Lung (tissue), 12 donors: ENCODE measurements around the gene FYB1. TPM values are rescaled to one million over a fixed set of nuclear protein-coding genes. Genes with fewer than 3 reads are reported as not detected.

ENCODE experiments used
- ATAC-seq: fragments of 200-7000 bp; cut with Tn5 transposase; one replicate; pipeline ENCODE4 v1.9.1; 2020; ENCODE audit warnings: moderate number of reproducible peaks; ENCODE audit not compliant: insufficient read depth, low FRiP score
- DNase-seq, 3 donors: peaks; one replicate each; pipeline ENCODE4 v3.0.0-alpha.2; 2013 to 2017
- H3K27ac ChIP-seq, 2 donors: one replicate each; pipeline ENCODE4 v1.5.1; 2013; ENCODE audit warnings: mild to moderate bottlenecking in 2 of 2, moderate library complexity in 2 of 2, control low read depth in 1 of 2, inconsistent platforms in 1 of 2, low read depth in 1 of 2, low read length in 1 of 2
- H3K27me3 ChIP-seq, 3 donors: one replicate each; pipeline ENCODE4 v1.5.1; 2013; ENCODE audit warnings: low read length in 2 of 3; ENCODE audit not compliant: control insufficient read depth in 3 of 3, insufficient read depth in 3 of 3
- H3K36me3 ChIP-seq, 4 donors: one replicate each; pipeline ENCODE4 v1.5.1; 2013; ENCODE audit warnings: low read length in 4 of 4, mild to moderate bottlenecking in 1 of 4, moderate library complexity in 1 of 4; ENCODE audit not compliant: control insufficient read depth in 4 of 4, insufficient read depth in 4 of 4
- H3K4me1 ChIP-seq, 5 donors: one replicate each; pipeline ENCODE4 v1.5.1; 2013; ENCODE audit warnings: low read length in 5 of 5, mild to moderate bottlenecking in 2 of 5, moderate library complexity in 1 of 5; ENCODE audit not compliant: control insufficient read depth in 5 of 5, insufficient read depth in 5 of 5
- H3K4me3 ChIP-seq: one replicate; pipeline ENCODE4 v1.5.1; 2013; ENCODE audit warnings: mild to moderate bottlenecking, control low read depth, moderate library complexity
- H3K9ac ChIP-seq, 2 donors: one replicate each; pipeline ENCODE4 v1.5.1; 2013; ENCODE audit warnings: low read length in 2 of 2, control low read depth in 1 of 2; ENCODE audit not compliant: insufficient read depth in 1 of 2
- H3K9me3 ChIP-seq, 4 donors: one replicate each; pipeline ENCODE4 v1.5.1; 2013; ENCODE audit warnings: low read length in 3 of 4, mild to moderate bottlenecking in 1 of 4, moderate library complexity in 1 of 4; ENCODE audit not compliant: control insufficient read depth in 4 of 4, insufficient read depth in 3 of 4
- WGBS, 2 donors: extraction: QIAGEN DNeasy Blood & Tissue Kit; methylation state at CpG; one replicate each; pipeline ENCODE4 v1.1.7; 2013; 5-methylcytosine and 5-hydroxymethylcytosine counted together
- polyA plus RNA-seq, 2 donors: library from polyadenylated mRNA; stranded (reverse); fragments of 200-250 nt; gene quantifications; one replicate each; pipeline ENCODE4 v1.2.1, GENCODE V29; 2013
- total RNA-seq, 2 donors: library from RNA; depleted of rRNA in 1 of 2; stranded (reverse); fragments of >200 nt in 1 of 2; gene quantifications; one replicate each; pipeline ENCODE4 v1.2.1, GENCODE V29; 2014 to 2021
- TF ChIP-seq, protein P1 (sequence below): IDR thresholded peaks from 2 replicates; pipeline ENCODE4 v1.5.1; 2012; ENCODE audit warnings: mild to moderate bottlenecking; ENCODE audit errors: control extremely low read depth, extremely low read depth
- donor health status: control.
- donor health status: control.
- donor health status: Bipolar disorder and iron deficiency.
- donor health status: healthy.
- donor health status: DM: yes; HTN: yes; CAD: no.

FYB1 gene
- total and polyA plus RNA-seq, 4 donors = 4.5 to 51.4 (median 32.5) TPM

DNA sequence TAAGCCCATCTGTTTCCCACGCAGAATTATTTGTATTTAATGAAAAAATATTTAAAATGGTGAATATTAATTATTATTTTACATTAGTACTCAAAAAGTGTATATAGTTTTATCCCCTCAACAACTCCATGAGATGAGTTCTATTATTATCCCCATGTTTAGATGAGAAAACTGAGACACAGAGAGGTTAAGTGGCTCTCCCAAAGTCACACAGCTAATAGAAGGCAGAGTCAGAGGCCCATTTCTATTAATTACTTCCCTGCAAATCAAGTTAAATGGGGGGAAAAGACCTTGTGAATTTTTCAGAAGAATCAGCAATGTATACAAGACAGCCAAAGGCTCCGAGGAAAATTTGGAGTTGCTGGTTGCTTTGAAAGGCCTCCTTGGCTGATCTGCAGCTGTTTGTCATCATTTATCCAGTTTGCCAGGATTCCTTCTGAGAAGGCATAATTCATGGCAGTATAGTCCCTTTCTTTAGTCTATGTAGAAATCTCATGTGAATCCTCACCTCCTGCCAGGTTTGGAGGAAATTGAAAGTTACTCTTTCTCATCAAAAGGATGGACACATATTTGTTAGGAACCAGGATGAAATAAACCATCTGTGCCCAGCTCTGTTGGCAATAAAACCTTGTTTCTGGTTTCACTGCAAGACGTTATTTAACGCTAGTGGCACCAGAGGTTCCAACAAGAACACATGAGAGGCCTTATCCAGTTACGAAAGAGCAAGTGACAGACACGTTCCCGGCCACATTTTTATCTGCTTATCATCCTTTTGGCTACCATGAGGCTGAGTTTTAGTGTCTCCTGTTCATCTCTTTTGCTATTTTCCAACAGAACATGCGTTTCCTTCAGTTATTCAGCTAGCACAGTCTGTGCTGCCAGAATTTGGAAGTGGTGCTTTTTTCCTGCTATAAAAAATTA lies 621 bp downstream of the FYB1 start:
- Histone ChIP-seq H3K27me3 (no peaks in the 10 kb centered on the region), H3K27ac (peak overlapping the region in 1 of 2 donors; percentile 59), H3K9me3 (no peaks in the 10 kb centered on the region), H3K4me1 (peaks cover 0 to 13% (median 0%) of the 10 kb centered on the region in 5 donors), H3K9ac (no peak overlapping the region), H3K4me3 (no peak overlapping the region), H3K36me3 (no peaks in the 10 kb centered on the region)
- DNase-seq = peak; percentile 20 to 73 (median 66)
- TF ChIP-seq, protein P1, sequence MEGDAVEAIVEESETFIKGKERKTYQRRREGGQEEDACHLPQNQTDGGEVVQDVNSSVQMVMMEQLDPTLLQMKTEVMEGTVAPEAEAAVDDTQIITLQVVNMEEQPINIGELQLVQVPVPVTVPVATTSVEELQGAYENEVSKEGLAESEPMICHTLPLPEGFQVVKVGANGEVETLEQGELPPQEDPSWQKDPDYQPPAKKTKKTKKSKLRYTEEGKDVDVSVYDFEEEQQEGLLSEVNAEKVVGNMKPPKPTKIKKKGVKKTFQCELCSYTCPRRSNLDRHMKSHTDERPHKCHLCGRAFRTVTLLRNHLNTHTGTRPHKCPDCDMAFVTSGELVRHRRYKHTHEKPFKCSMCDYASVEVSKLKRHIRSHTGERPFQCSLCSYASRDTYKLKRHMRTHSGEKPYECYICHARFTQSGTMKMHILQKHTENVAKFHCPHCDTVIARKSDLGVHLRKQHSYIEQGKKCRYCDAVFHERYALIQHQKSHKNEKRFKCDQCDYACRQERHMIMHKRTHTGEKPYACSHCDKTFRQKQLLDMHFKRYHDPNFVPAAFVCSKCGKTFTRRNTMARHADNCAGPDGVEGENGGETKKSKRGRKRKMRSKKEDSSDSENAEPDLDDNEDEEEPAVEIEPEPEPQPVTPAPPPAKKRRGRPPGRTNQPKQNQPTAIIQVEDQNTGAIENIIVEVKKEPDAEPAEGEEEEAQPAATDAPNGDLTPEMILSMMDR = no peak
- ATAC-seq = no peak
- 42 to 55% methylated on average over 8 of the region's 8 CpGs for WGBS, 2 donors

DNA sequence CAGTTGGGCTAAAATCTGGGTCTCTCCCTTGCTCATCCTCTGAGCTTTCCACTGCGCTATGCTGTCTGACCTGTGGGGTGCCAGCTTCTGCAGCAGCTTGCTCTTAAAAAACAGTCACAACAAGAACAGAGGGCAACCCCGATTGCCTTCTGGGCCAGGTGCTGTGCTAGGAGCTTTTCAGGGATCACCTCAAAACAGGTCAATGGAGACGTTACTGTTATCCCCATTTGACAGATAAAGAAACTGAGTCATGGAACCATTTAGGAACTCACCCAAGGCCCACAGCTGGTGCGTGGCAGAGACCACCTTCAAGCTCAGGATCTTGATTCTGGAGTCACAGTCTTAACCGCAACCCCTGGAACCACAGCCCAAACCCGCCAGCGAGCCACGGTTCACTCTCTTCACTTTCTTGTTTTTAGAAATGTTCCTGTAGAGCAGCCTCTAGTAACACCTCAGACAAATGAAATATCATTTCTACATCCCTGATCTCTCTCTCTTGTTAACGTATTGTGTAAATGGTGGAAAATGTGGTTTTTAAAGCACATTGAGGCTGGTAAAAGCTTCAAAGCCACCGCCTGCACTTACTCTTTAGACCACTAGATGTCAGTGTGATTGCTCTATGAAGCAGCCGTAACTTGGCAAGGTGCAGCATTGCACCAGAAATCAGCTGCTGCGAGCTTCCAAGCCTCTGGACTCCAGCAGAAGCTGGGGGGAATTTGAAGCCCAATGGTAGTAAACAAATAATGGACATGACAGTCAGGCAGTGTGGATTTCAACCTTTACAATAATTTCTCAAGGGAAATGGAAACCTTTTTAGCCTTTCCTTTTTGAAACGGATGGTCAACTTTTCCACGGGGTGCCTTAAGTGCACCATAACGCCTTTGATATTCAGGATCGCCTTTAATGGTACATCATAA lies 1.7 kb downstream of the FYB1 start:
- Histone ChIP-seq H3K4me3 (no peak overlapping the region), H3K36me3 (no peaks in the 10 kb centered on the region), H3K9ac (no peak overlapping the region), H3K4me1 (peaks cover 0 to 13% (median 0%) of the 10 kb centered on the region in 5 donors), H3K9me3 (no peaks in the 10 kb centered on the region), H3K27me3 (no peaks in the 10 kb centered on the region), H3K27ac (no peak overlapping the region)
- DNase-seq = peak; percentile 78 to 91 (median 85)
- WGBS, 2 donors = 59 to 64% methylated on average over 16 of the region's 16 CpGs
- TF ChIP-seq, protein P1 = peak; percentile 95
- ATAC-seq = peak; percentile 79

DNA sequence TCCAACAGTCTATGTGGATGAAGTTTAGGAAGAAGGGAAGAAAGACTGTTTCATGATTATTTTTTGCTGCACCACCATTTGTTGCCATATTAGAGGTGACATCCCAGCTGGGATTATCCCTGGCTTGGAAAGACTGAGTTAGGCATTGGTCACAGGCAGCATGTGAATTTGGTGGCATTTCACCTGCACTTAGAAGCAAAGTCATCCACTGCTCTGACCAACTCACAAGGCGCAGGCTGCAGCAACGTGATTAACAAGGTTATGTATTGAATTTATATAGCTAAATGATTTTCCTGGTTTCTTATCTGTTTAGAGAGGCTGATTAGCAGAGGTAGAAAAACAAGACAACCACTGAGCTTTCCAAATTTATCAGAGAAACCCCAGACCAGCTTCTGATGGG lies 2.7 kb downstream of the FYB1 start:
- no peak for ATAC-seq
- WGBS, 2 donors = 76 to 92% methylated on average over 2 of the region's 2 CpGs
- TF ChIP-seq, protein P1 = no peak

More for the DNA sequence above, 2.7 kb downstream of the FYB1 start:
- Histone ChIP-seq H3K9ac (no peak overlapping the region), H3K27ac (no peak overlapping the region), H3K27me3 (no peaks in the 10 kb centered on the region), H3K9me3 (no peaks in the 10 kb centered on the region), H3K4me1 (peaks cover 0 to 13% (median 0%) of the 10 kb centered on the region in 5 donors), H3K4me3 (no peak overlapping the region), H3K36me3 (no peaks in the 10 kb centered on the region)
- DNase-seq = no peak
